HCT116 (cell line): ENCODE measurements around the gene GPR142. TPM values are rescaled to one million over a fixed set of nuclear protein-coding genes. Genes with fewer than 3 reads are reported as not detected.

Source experiments
- ATAC-seq: fragments of 200-7000 bp; cut with Tn5 transposase; 2 replicates; pipeline ENCODE4 v1.9.1; 2020; ENCODE audit warnings: mild to moderate bottlenecking, moderate library complexity
- BruUV-seq: library from RNA; stranded (reverse); fragments of 400-500 nt; replicated peaks from 2 replicates; lab custom pipeline; 2021; lab: Mats Ljungman, UMichigan
- CTCF ChIA-PET: fragments of 300-600 bp; sonication (Branson Sonifier 250); formaldehyde crosslinking; loops from one replicate; lab custom pipeline; 2021; ENCODE audit warnings: antibody characterized with exemption; lab: Charles Lee
- POLR2A ChIA-PET: fragments of 300-600, 350-600 bp; sonication (Branson Sonifier 250); formaldehyde crosslinking; loops from one replicate; lab custom pipeline; 2021; ENCODE audit warnings: antibody characterized with exemption; lab: Charles Lee
- RAD21 ChIA-PET, 2 experiments: fragments of 300-600 bp; sonication (Branson Sonifier 250); formaldehyde crosslinking; loops; one replicate each; lab custom pipeline; 2023; ENCODE audit warnings: low total read pairs in 2 of 2; ENCODE audit not compliant: uncharacterized antibody in 2 of 2, unreplicated experiment in 2 of 2, low non-redundant PET in 1 of 2; lab: Charles Lee
- DNase-seq: peaks from one replicate; pipeline ENCODE4 v3.0.0-alpha.2; 2010; ENCODE audit warnings: low read depth, low spot score
- H2AFZ ChIP-seq: fragments of 200-600 bp; shearing (Covaris generic), sonication (generic); 2 replicates; pipeline ENCODE4 v1.6.1; 2017; ENCODE audit warnings: low read depth, mixed run types, mixed read lengths, antibody characterized with exemption, low read length; ENCODE audit not compliant: poor library complexity, severe bottlenecking
- H3K27ac ChIP-seq: 2 replicates; pipeline ENCODE4 v1.5.1; 2012; ENCODE audit warnings: low read depth, low read length
- H3K27me3 ChIP-seq: fragments of 200-600 bp; sonication (generic); 2 replicates; pipeline ENCODE4 v1.6.1; 2016; ENCODE audit warnings: mixed run types, low read length, mixed read lengths; ENCODE audit not compliant: insufficient read depth
- H3K36me3 ChIP-seq, 2 experiments: fragments of 200-500 bp in 1 of 2; fragments of 200-600 bp in 1 of 2; sonication (Bioruptor generic) in 1 of 2; sonication (generic) in 1 of 2; 2 replicates each; pipeline versions ENCODE4 v1.5.1 to v1.6.1; 2014 to 2016; ENCODE audit warnings: low read length in 2 of 2, inconsistent platforms in 1 of 2, mixed read lengths in 1 of 2, mixed run types in 1 of 2; ENCODE audit not compliant: insufficient read depth in 2 of 2, control insufficient read depth in 1 of 2
- H3K4me1 ChIP-seq, 2 experiments: fragments of 200-600 bp in 1 of 2; sonication (generic) in 1 of 2; 2 replicates each; pipeline versions ENCODE4 v1.5.1 to v1.6.1; 2012 to 2017; ENCODE audit warnings: low read length in 2 of 2, inconsistent platforms in 1 of 2, mild to moderate bottlenecking in 1 of 2, mixed read lengths in 1 of 2, mixed run types in 1 of 2, moderate library complexity in 1 of 2; ENCODE audit not compliant: insufficient read depth in 2 of 2, control insufficient read depth in 1 of 2
- H3K4me2 ChIP-seq: fragments of 200-600 bp; sonication (generic); 2 replicates; pipeline ENCODE4 v1.6.1; 2017; ENCODE audit warnings: mixed run types, low read length, mixed read lengths
- H3K4me3 ChIP-seq, 2 experiments: fragments of 200-600 bp in 1 of 2; sonication (generic) in 1 of 2; replicated peaks in 1 of 2; 2 replicates each; pipeline ENCODE4 v1.5.1; 2011 to 2016; ENCODE audit warnings: low read length in 2 of 2, control low read depth in 1 of 2, low read depth in 1 of 2, mild to moderate bottlenecking in 1 of 2, mixed read lengths in 1 of 2, mixed run types in 1 of 2
- H3K79me2 ChIP-seq: fragments of 200-600 bp; sonication (generic); 2 replicates; pipeline ENCODE4 v1.6.1; 2017; ENCODE audit warnings: mild to moderate bottlenecking, mixed run types, low read length, moderate library complexity, mixed read lengths; ENCODE audit not compliant: insufficient read depth
- H3K9ac ChIP-seq: fragments of 200-600 bp; sonication (generic); 2 replicates; pipeline ENCODE4 v1.6.1; 2016; ENCODE audit warnings: low read length, mixed read lengths
- H3K9me2 ChIP-seq: fragments of 200-600 bp; sonication (generic), shearing (Covaris generic); 2 replicates; pipeline ENCODE4 v1.6.1; 2017; ENCODE audit warnings: mixed run types, mild to moderate bottlenecking, moderate library complexity; ENCODE audit not compliant: insufficient read depth
- H3K9me3 ChIP-seq, 2 experiments: fragments of 200-500 bp in 1 of 2; fragments of 200-600 bp in 1 of 2; sonication (Bioruptor generic) in 1 of 2; sonication (generic) in 1 of 2; 2 replicates each; pipeline ENCODE4 v1.6.1; 2014 to 2017; ENCODE audit warnings: low read length in 2 of 2, mixed read lengths in 2 of 2, inconsistent platforms in 1 of 2, low read depth in 1 of 2, mild to moderate bottlenecking in 1 of 2, mixed run types in 1 of 2, moderate library complexity in 1 of 2; ENCODE audit not compliant: control insufficient read depth in 1 of 2, insufficient read depth in 1 of 2
- H4K20me1 ChIP-seq: fragments of 200-600 bp; sonication (generic), shearing (Covaris generic); 2 replicates; pipeline ENCODE4 v1.6.1; 2017; ENCODE audit warnings: mixed run types, mild to moderate bottlenecking, moderate library complexity; ENCODE audit not compliant: insufficient read depth
- CEBPB ChIP-seq: IDR thresholded peaks from 2 replicates; pipeline ENCODE4 v1.6.1; 2012; ENCODE audit warnings: low read depth
- EGR1 ChIP-seq: IDR thresholded peaks from 2 replicates; pipeline ENCODE4 v1.6.1; 2012; ENCODE audit warnings: low read depth
- ELF1 ChIP-seq: IDR thresholded peaks from 2 replicates; pipeline ENCODE4 v1.6.1; 2012; ENCODE audit warnings: low read depth, borderline replicate concordance
- EZH2 ChIP-seq: fragments of 200-600 bp; sonication (generic); IDR thresholded peaks from 2 replicates; pipeline ENCODE4 v1.6.1; 2017; ENCODE audit warnings: antibody characterized with exemption, mixed run types
- POLR2AphosphoS5 ChIP-seq: IDR thresholded peaks from 2 replicates; pipeline ENCODE4 v1.6.1; 2011; ENCODE audit warnings: mild to moderate bottlenecking, low read depth, low read length, moderate library complexity
- RAD21 ChIP-seq: IDR thresholded peaks from 2 replicates; pipeline ENCODE4 v1.6.1; 2012; ENCODE audit warnings: low read depth, mild to moderate bottlenecking
- SRF ChIP-seq: IDR thresholded peaks from 2 replicates; pipeline ENCODE4 v1.6.1; 2012; ENCODE audit warnings: low read depth
- YY1 ChIP-seq: IDR thresholded peaks from 2 replicates; pipeline ENCODE4 v1.6.1; 2011; ENCODE audit warnings: low read length, low read depth, moderate library complexity, mild to moderate bottlenecking; ENCODE audit not compliant: insufficient replicate concordance; ENCODE audit errors: extremely low read depth
- intact Hi-C: fragments of 100-400 bp; cut with micrococcal nuclease; formaldehyde crosslinking; loops from 2 replicates; pipeline ENCODE4 v1.10.0; 2022
- total RNA-seq: library from RNA; stranded (reverse); gene quantifications from one replicate; pipeline ENCODE4 v1.2.1, GENCODE V29; 2021; ENCODE audit not compliant: unreplicated experiment
- TF ChIP-seq, protein P1 (sequence below), 3 experiments: fragments of 200-600 bp in 1 of 3; sonication (generic) in 1 of 3; IDR thresholded peaks in 2 of 3; conservative IDR thresholded peaks in 1 of 3; 2 replicates each; pipeline ENCODE4 v1.5.1; 2012 to 2017; ENCODE audit warnings: low read depth in 2 of 3, low read length in 2 of 3, antibody characterized with exemption in 1 of 3, borderline replicate concordance in 1 of 3, control low read depth in 1 of 3, mild to moderate bottlenecking in 1 of 3, mixed read lengths in 1 of 3, mixed run types in 1 of 3, moderate library complexity in 1 of 3; ENCODE audit not compliant: insufficient read depth in 1 of 3

GPR142 gene
- total RNA-seq, 1 experiment from 2014 or later: not detected

DNA sequence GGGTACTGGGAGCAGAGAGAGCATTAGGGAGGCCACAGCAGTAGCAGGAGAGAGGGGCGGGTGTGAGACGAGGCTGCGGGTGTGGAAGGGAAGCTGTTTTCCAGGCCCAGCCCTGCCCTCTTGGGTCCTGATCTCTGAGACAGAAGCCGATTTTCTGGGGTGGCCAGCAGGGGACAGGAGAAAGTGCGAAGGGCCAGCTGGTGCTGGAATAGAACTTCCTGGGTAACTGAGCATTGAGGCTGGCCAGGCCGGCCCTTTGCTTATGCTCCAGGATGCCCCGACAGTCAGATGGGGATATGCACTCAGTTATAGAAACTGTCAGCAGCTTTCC lies 6.4 kb upstream of the GPR142 start:
- no peak overlapping the region for H2AFZ ChIP-seq
- no TSS peak for BruUV-seq
- DNase-seq: no peak
- H3K4me1 ChIP-seq: peaks cover 0 to 8% of the 10 kb centered on the region in 2 experiments; a peak in 1 of 4 replicates
- no peaks in the 10 kb centered on the region for H3K9me3 ChIP-seq
- RAD21 ChIA-PET: interaction anchor here in 1 of 2 experiments (0.8 kb wide), 1 partner anchor 55 kb away, joined by 3 read pairs; no protein-coding TSS in a partner anchor
- no peak for TF ChIP-seq SRF
- TF ChIP-seq, protein P1, sequence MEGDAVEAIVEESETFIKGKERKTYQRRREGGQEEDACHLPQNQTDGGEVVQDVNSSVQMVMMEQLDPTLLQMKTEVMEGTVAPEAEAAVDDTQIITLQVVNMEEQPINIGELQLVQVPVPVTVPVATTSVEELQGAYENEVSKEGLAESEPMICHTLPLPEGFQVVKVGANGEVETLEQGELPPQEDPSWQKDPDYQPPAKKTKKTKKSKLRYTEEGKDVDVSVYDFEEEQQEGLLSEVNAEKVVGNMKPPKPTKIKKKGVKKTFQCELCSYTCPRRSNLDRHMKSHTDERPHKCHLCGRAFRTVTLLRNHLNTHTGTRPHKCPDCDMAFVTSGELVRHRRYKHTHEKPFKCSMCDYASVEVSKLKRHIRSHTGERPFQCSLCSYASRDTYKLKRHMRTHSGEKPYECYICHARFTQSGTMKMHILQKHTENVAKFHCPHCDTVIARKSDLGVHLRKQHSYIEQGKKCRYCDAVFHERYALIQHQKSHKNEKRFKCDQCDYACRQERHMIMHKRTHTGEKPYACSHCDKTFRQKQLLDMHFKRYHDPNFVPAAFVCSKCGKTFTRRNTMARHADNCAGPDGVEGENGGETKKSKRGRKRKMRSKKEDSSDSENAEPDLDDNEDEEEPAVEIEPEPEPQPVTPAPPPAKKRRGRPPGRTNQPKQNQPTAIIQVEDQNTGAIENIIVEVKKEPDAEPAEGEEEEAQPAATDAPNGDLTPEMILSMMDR (IDR thresholded peaks at IDR 0.05 in 2 of 3, conservative IDR thresholded peaks at IDR 0.05 in 1 of 3; ENCODE audit: borderline replicate concordance in 1 of 3, insufficient read depth in 1 of 3, low read depth in 2 of 3, low read length in 2 of 3): peak in 1 of 3 experiments; percentile 9; a peak in 1 of 6 replicates
- ATAC-seq: peak; percentile 28; the same call in 1 of the 2 replicates
- no peaks in the 10 kb centered on the region for H3K36me3 ChIP-seq
- no peaks in the 10 kb centered on the region for H4K20me1 ChIP-seq
- no peaks in the 10 kb centered on the region for H3K79me2 ChIP-seq
- no peak overlapping the region for H3K4me2 ChIP-seq
- CTCF ChIA-PET: interaction anchor here (0.6 to 5.6 kb wide), 16 partner anchors 8 to 175 kb away, joined by 3 to 32 read pairs (median 6); no protein-coding TSS in a partner anchor
- H3K9ac ChIP-seq: no peak overlapping the region
- H3K27me3 ChIP-seq: no peaks in the 10 kb centered on the region
- no peaks in the 10 kb centered on the region for H3K9me2 ChIP-seq
- POLR2A ChIA-PET: interaction anchor here (0.9 kb wide), 1 partner anchor 60 kb away, joined by 3 read pairs; no protein-coding TSS in a partner anchor
- H3K4me3 ChIP-seq: no peak overlapping the region
- intact Hi-C loops: loop anchor here (1.0 kb wide), 1 partner anchor 60 kb away; no protein-coding TSS in a partner anchor
- H3K27ac ChIP-seq: no peak overlapping the region; the same call in 1 of the 2 replicates

GRCh38 chr17:74361230-74362068 lies 5.9 kb upstream of the GPR142 start, which contains the start of gene BTBD17:
Gene BTBD17, minus strand, starts transcription at chr17:74361868. Its CDS starts 49 bp downstream, at chr17:74361819.
- POLR2A ChIA-PET: interaction anchor here (0.9 kb wide), 1 partner anchor 60 kb away, joined by 3 read pairs; no protein-coding TSS in a partner anchor
- CTCF ChIA-PET: interaction anchor here (0.6 to 5.6 kb wide), 16 partner anchors 9 to 174 kb away, joined by 3 to 32 read pairs (median 6); no protein-coding TSS in a partner anchor

More at GRCh38 chr17:74361230-74362068, 5.9 kb upstream of the GPR142 start, which contains the start of gene BTBD17:
- Histone ChIP-seq H3K9me2 (no peaks in the 10 kb centered on the region), H2AFZ (no peak within 1 kb of the TSS), H3K9ac (no peak within 1 kb of the TSS), H3K27ac (no peak within 1 kb of the TSS; the same call in 1 of the 2 replicates), H3K79me2 (no peaks in the 10 kb centered on the region), H3K4me1 (peaks cover 0 to 8% of the 10 kb centered on the region in 2 experiments; a peak in 1 of 4 replicates), H3K27me3 (no peaks in the 10 kb centered on the region), H3K4me3 (no peak within 1 kb of the TSS)
- ATAC-seq: peak; percentile 96
- DNase-seq: no peak
- intact Hi-C loops: loop anchor here (1.0 kb wide), 1 partner anchor 60 kb away; no protein-coding TSS in a partner anchor
- no peak for TF ChIP-seq EGR1
- TF ChIP-seq POLR2AphosphoS5: no peak
- peak; percentile 80 for TF ChIP-seq RAD21
- no peak for TF ChIP-seq ELF1
- TF ChIP-seq, protein P1 (IDR thresholded peaks at IDR 0.05 in 2 of 3, conservative IDR thresholded peaks at IDR 0.05 in 1 of 3; ENCODE audit: borderline replicate concordance in 1 of 3, insufficient read depth in 1 of 3, low read depth in 2 of 3, low read length in 2 of 3): peak; percentile 86 to 98 (median 98)
- no peak for TF ChIP-seq YY1
- TF ChIP-seq CEBPB: no peak
- TF ChIP-seq SRF: no peak
- TF ChIP-seq EZH2: no peak
- TF ChIP-seq, all 23 proteins: peak for 2
- RAD21 ChIA-PET: interaction anchor here in 1 of 2 experiments (0.8 kb wide), 1 partner anchor 55 kb away, joined by 3 read pairs; no protein-coding TSS in a partner anchor
- Histone ChIP-seq H3K4me2 (peak within 1 kb of the TSS; percentile 15; the same call in 1 of the 2 replicates), H4K20me1 (no peaks in the 10 kb centered on the region), H3K9me3 (no peaks in the 10 kb centered on the region), H3K36me3 (no peaks in the 10 kb centered on the region)
- BruUV-seq: no TSS peak
